ENCODE measurements around the gene IMMP2L.

- TF ChIP-seq, protein P1, sequence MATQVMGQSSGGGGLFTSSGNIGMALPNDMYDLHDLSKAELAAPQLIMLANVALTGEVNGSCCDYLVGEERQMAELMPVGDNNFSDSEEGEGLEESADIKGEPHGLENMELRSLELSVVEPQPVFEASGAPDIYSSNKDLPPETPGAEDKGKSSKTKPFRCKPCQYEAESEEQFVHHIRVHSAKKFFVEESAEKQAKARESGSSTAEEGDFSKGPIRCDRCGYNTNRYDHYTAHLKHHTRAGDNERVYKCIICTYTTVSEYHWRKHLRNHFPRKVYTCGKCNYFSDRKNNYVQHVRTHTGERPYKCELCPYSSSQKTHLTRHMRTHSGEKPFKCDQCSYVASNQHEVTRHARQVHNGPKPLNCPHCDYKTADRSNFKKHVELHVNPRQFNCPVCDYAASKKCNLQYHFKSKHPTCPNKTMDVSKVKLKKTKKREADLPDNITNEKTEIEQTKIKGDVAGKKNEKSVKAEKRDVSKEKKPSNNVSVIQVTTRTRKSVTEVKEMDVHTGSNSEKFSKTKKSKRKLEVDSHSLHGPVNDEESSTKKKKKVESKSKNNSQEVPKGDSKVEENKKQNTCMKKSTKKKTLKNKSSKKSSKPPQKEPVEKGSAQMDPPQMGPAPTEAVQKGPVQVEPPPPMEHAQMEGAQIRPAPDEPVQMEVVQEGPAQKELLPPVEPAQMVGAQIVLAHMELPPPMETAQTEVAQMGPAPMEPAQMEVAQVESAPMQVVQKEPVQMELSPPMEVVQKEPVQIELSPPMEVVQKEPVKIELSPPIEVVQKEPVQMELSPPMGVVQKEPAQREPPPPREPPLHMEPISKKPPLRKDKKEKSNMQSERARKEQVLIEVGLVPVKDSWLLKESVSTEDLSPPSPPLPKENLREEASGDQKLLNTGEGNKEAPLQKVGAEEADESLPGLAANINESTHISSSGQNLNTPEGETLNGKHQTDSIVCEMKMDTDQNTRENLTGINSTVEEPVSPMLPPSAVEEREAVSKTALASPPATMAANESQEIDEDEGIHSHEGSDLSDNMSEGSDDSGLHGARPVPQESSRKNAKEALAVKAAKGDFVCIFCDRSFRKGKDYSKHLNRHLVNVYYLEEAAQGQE (IDR thresholded peaks at IDR 0.05; ENCODE audit: insufficient read depth in 1 of 2, low read depth in 2 of 2, low read length in 2 of 2): no peak
- no peak for TF ChIP-seq POLR2AphosphoS5 (IDR thresholded peaks at IDR 0.05; ENCODE audit: low read depth, low read length)
Measured at GRCh38 chr7:110835849-110836248, 726.4 kb downstream of the IMMP2L start.
